Stimulated activated CD4-positive, alpha-beta T cell treated with anti-CD3 and anti-CD28 coated beads, TNF-alpha, amount 100 ng/mL, for 1 hour (primary cell): ENCODE results near the gene MCUR1.
"Not testable (repeated sequence)": the region's sequence is repeated elsewhere in the genome, so short reads cannot be mapped to it uniquely, and the experiment has no call there.

ENCODE experiments used
- DNase-seq, 3 donors: peaks; one replicate each; pipeline ENCODE4 v3.0.0-alpha.2; 2020; ENCODE audit warnings: low read depth in 3 of 3, low spot score in 1 of 3

Gene MCUR1

DNA sequence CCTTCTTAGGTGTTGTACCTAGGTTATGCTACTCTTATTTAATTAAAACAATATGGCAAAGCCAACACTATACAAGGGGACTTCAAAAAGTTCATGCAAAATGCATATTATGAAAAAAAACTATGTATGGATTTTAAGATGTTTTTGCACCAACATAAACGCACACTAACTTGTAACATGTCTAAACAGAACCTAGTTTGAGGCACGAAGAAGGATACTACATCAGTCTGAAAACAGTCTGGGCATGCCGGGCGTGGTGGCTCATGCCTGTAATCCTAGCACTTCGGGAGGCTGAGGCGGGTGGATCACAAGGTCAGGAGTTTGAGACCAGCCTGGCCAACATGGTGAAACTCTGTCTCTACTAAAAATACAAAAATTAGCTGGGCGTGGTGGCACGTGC lies 34.2 kb downstream of the MCUR1 start:
- DNase-seq, result not testable (repeated sequence)

DNA sequence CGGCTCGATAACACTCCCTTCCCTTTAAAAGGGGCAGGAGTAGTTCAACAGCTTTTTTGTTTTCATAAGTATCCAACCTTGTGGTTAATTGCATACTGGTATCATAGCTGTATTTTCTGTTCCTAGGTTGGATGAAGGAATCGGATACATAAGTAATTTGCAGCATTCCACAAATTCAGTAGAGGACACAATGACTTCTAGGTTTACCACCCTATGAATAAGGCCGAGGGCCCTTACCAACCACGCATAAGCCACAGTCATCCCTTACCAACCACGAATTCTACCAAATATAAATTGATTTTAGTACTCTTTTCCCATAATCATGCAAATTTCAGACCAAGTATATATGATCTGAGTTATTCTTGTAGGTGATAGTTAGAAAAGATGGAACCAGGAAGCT lies 36.3 kb downstream of the MCUR1 start:
- DNase-seq, result no peak

GRCh38 chr6:13776602-13777001 lies 37.8 kb downstream of the MCUR1 start:
- no peak for DNase-seq

- not testable (repeated sequence) for DNase-seq
These were observed 38.9 kb downstream of the MCUR1 start for GRCh38 chr6:13775466-13775865.

DNA sequence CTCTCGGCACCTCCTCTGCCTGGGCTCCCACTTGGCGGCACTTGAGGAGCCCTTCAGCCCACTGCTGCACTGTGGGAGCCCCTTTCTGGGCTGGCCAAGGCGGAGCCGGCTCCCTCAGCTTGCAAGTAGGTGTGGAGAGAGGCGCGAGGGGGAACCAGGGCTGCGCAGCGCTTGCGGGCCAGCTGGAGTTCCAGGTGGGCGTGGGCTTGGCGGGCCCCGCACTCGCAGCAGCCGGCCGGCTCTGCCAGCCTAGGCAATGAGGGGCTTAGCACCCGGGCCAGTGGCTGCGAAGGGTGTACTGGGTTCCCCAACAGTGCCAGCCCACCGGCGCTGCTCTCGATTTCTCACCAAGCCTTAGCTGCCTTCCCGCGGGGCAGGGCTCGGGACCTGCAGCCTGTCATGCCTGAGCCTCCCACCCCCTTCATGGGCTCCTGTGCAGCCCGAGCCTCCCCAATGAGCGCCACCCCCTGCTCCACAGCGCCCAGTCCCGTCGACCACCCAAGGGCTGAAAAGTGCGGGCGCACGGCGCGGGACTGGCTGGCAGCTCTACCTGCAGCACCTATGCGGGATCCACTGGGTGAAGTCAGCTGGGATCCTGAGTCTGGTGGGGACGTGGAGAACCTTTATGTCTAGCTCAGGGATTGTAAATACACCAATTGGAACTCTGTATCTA lies 41.9 kb downstream of the MCUR1 start:
- not testable (repeated sequence) for DNase-seq

DNA sequence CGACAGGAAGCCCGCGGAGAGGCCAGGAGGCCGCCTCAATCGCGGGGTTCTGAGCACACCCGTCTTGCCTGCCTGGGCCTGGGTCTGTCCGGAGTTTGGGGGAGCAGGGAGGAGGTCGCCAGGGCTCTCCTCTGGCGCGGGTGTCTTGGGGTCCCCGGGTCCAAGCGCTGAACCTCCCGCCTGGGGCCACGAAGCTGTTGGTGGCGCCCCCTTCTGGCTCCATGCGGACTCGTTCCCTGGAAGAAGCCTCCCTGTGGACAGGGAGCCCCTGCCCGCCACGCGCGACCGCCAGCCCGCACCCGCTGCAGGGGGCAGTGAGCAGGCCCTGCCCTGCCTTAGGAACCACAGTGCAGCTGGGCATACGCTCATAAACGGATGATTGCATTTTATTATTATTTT lies 44.7 kb downstream of the MCUR1 start:
- peak in 1 of 3 donors; percentile 15 for DNase-seq

GRCh38 chr6:13769034-13769654 lies 45.2 kb downstream of the MCUR1 start:
- DNase-seq, result no peak

DNA sequence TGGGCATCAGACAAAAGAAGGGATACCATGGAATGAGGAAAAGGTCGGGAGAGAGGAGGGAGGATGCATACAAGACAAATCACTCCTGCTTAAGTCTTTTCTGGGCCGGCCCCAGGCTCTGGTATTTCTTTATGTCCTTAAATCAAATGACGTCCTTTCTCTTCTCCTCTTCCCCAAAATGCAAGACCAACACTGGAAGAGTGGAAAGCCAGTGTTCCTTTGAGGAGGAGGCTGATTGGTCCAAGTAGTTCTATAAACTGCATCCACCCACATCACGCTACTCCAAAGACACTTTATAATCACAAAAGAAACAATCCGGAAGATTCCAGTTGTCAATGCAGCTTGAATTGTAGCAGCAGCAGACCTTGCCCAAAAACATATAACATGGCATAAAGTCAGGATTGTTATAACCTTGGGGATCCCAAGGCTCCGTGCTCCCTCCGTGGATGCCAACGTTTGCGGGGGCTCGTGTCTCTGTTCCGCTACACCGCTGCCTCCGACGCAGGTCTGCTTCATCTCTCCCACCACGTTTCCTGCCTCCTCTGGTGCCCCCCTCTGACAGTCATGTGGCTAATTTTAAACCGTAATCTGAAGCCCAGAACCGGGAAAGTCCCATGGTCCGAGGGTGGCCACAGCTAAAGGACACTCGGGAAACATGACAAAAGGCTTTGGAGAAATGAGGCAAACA lies 47.1 kb downstream of the MCUR1 start:
- peak in 2 of 3 donors; percentile 12 for DNase-seq

DNA sequence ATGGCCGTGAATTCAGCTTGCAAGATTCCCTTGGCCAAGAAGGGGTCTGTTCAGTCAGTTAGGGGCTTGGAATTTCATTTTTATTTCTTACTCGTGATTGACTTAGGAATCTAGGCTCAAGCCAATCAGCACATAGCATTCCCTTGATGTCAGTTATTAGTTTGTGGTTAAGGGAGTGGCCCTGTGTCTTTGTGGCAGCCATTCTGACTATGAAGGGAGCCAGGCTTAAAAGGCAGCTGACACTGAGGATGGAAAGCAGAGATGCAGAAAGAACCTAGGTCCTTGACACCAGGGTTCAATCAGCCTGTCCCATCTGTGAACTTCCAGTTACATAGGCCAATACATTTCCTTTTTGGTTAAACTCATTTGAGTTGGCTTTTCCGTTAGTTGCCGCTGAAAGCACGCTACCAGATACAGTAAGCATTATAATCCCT lies 48.1 kb downstream of the MCUR1 start:
- DNase-seq, result no peak

GRCh38 chr6:13765570-13765969 lies 48.8 kb downstream of the MCUR1 start:
- no peak for DNase-seq

- no peak for DNase-seq
These were observed 49.4 kb downstream of the MCUR1 start for GRCh38 chr6:13764996-13765395.

DNA sequence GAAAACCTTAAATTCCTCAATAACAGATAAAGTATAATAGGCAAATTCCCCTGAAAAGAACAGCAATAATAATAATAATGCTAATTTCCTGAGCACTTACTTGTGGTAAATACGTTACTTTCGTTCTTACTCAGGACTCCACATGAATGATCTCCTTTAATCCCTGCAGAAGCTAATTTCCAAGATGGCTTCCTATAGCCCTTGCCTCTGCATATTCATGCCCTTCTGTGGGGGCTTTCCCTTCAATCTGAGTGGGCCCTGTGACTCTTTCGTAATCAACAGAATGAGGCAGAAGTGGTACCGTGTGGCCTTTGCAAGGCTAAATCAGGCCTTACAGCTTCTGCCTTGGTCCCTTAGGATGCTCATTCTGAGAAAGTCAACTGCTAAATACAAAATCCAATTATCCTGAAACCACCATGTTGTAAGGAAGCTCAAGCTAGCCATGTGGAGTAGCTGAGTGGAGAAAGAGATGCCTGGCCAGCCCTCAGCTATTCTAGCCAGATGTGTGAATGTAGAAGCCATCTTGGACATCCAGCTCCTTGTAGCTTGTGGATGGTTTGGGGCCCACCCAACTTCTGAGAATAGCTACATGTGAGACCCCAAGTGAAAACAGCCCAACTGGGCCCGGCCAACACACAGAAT lies 50.5 kb downstream of the MCUR1 start:
- DNase-seq, result no peak

DNA sequence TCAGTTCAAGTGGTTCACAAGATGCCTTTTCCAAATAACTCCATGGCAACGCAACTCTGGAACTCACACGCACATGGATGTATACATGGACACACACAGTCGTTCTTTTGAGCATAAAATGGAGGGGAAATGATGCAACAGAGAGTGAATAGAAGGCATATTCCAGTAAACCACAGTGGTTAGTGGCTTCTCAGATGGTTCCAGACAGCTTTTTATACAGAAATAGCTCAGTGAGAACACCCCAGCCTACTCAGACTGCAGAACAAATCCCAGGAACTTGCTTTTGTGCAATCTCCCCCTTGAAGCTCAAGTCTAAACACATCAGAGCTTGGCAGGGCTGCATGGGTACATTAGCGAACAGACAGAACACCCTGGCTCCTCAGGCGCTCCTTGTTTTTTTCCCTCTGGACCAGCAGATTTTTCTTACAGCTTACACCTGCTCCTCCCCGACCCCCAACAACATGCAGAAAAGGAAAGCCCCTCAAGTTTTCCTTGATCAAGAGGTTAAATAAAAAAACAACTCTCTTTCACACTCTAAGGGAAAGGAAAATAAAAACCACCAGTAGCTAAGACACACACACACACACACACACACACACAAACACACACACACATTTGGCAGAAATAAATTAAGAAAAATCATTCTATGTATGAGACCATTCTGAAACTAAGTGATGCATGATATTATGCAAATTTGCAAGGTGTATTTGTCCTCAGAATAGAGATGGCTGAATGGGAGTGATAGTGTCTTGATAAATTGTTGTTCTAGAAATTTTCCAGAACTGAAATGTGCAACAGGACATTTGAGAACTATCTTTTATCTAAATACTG lies 51.5 kb downstream of the MCUR1 start:
- no peak for DNase-seq

DNA sequence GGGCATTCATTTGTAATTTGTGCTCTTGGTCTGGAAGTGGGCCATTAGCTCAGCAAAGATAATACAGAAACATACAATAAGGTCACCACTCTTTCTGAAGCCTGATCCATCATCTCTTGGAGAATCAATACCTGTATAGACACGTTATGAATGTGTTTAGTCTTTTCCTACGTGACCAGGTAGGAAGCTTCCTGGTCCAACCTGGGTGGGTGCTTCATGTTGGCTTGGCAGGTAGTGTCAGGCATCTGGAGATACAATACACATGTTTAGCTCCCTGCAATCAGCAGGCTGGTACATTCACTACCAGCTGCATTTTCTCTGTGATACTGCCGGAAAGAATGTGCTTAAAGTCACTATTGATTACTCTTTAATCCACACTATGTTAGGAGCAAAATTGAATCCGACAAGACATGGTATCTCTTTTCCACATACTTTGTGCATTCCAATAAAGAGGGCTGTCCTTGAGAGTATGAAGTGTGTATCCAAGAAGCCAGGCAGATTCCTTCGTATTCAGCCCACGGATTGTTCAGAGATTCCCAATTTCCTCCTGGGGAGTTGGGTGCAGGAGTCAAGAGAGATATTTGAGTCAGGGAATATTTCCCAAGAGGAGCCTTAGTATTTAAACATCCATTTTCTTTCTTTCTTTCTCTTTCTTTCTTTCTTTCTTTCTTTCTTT lies 52.9 kb downstream of the MCUR1 start:
- DNase-seq, result no peak

- no peak for DNase-seq
These were observed 53.8 kb downstream of the MCUR1 start for GRCh38 chr6:13760307-13761304.

DNA sequence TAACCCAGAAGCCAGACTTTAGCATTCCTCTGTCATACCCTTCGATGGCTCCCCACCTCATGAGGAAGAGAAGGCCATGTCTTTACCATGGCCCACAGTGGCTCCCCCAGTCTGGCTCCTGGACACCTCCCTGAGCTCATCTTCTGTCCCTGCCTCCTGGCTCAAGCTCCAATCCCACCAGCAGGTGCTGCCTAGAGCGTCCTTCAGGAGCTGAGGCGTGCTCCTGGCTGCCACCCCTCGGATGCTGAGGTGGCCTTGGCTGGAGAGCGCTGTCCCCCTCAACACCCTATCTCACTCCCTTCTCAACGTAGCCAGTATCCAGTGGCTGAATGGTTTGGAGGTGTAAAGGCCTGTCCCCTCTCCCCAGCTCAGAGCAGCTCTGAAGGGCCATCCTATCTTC lies 55.3 kb downstream of the MCUR1 start:
- DNase-seq, result no peak

DNA sequence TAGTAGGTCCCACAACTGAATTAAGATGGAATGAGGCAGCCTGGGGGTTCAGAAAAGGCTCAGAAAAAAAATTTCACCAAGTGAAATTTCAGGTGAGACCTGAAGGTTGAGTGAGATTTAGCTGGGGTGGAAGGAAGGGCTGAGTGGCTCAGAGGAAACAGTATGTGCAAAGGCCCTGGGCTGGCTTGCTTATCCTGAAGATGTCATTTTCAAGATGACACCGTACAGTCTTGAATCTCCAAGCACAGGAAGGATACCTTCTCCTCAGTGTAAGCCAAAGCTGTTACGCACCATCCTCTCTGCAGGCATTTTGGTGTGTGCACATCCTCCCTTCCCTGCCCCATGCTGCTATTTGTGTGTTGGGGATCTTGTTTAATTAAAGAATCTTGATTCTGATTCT lies 59.7 kb downstream of the MCUR1 start:
- DNase-seq, result no peak

DNA sequence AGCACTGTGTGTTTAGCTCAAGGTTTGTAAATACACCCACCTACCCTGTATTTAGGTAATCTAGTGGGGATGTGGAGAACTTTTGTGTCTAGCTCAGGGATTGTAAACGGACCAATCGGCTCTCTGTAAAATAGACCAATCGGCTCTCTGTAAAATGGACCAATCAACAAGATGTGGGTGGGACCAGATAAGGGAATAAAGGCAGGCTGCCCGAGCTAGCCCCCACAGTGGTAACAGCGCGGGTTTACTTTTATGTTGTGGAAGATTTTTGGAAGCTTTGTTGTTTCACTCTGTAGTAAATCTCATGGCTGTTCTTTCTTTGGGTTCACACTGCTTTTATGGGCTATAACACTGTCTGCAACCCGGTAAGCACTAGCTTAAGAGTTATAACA lies 70.6 kb downstream of the MCUR1 start:
- no peak for DNase-seq
